Type B pancreatic cell (in vitro differentiated cells): ENCODE data around the gene CDK5RAP2. TPM values are rescaled to one million over a fixed set of nuclear protein-coding genes. Genes with fewer than 3 reads are reported as not detected.

Experiments used
- DNase-seq: peaks from one replicate; pipeline ENCODE4 v3.0.0; 2021; ENCODE audit warnings: mixed read lengths; ENCODE audit not compliant: unreplicated experiment; ENCODE audit errors: extremely low spot score
- H3K27ac Mint-ChIP-seq: 2 replicates; pipeline ENCODE4 v1.8.0; 2021; ENCODE audit warnings: mild to moderate bottlenecking, mixed read lengths
- H3K27me3 Mint-ChIP-seq: 2 replicates; pipeline ENCODE4 v1.8.0; 2021; ENCODE audit warnings: mixed read lengths
- H3K36me3 Mint-ChIP-seq: 2 replicates; pipeline ENCODE4 v1.8.0; 2021; ENCODE audit warnings: mixed read lengths
- H3K4me1 Mint-ChIP-seq: one replicate; pipeline ENCODE4 v1.8.0; 2021; ENCODE audit warnings: mixed read lengths; ENCODE audit not compliant: unreplicated experiment
- H3K4me3 Mint-ChIP-seq: 2 replicates; pipeline ENCODE4 v1.8.0; 2021; ENCODE audit warnings: mild to moderate bottlenecking, mixed read lengths
- H3K9me3 Mint-ChIP-seq: 2 replicates; pipeline ENCODE4 v1.8.0; 2021; ENCODE audit warnings: mixed read lengths
- CTCF ChIP-seq: fragments of 200-600 bp; sonication (generic); conservative IDR thresholded peaks from 2 replicates; pipeline ENCODE4 v1.5.0; 2021; ENCODE audit warnings: antibody characterized with exemption, mild to moderate bottlenecking
- total RNA-seq: library from RNA; stranded (reverse); gene quantifications from 2 replicates; pipeline ENCODE4 v1.2.1, GENCODE V29; 2021; ENCODE audit warnings: low replicate concordance

Gene CDK5RAP2
- total RNA-seq, 1 donor from 2014 or later: 69.2 TPM

- Mint-ChIP-seq H3K36me3 (no peaks in the 10 kb centered on the region), H3K4me1 (peaks cover 5% of the 10 kb centered on the region), H3K27me3 (no peaks in the 10 kb centered on the region), H3K4me3 (no peak overlapping the region), H3K9me3 (no peaks in the 10 kb centered on the region), H3K27ac (no peak overlapping the region)
- TF ChIP-seq CTCF: no peak
- no peak for DNase-seq
Measured at GRCh38 chr9:120625222-120625621, 45.3 kb upstream of the CDK5RAP2 start.

GRCh38 chr9:120622790-120623189 lies 42.8 kb upstream of the CDK5RAP2 start:
- Mint-ChIP-seq H3K27ac (no peak overlapping the region), H3K27me3 (no peaks in the 10 kb centered on the region), H3K4me3 (no peak overlapping the region), H3K9me3 (no peaks in the 10 kb centered on the region), H3K4me1 (peaks cover 9% of the 10 kb centered on the region), H3K36me3 (no peaks in the 10 kb centered on the region)
- DNase-seq: no peak
- no peak for TF ChIP-seq CTCF

- Mint-ChIP-seq H3K4me3 (no peak overlapping the region), H3K36me3 (no peaks in the 10 kb centered on the region), H3K27me3 (no peaks in the 10 kb centered on the region), H3K27ac (no peak overlapping the region), H3K9me3 (no peaks in the 10 kb centered on the region), H3K4me1 (peaks cover 9% of the 10 kb centered on the region)
- no peak for DNase-seq
- TF ChIP-seq CTCF: no peak
Measured at GRCh38 chr9:120621941-120622340, 42.0 kb upstream of the CDK5RAP2 start.

- Mint-ChIP-seq H3K9me3 (no peaks in the 10 kb centered on the region), H3K36me3 (no peaks in the 10 kb centered on the region), H3K27ac (no peak overlapping the region), H3K4me3 (no peak overlapping the region), H3K27me3 (no peaks in the 10 kb centered on the region), H3K4me1 (peaks cover 6% of the 10 kb centered on the region)
- TF ChIP-seq CTCF: peak; percentile 96
- DNase-seq: no peak
Measured at GRCh38 chr9:120619751-120620655, 40.0 kb upstream of the CDK5RAP2 start.

- DNase-seq: no peak
- Mint-ChIP-seq H3K36me3 (no peaks in the 10 kb centered on the region), H3K27me3 (no peaks in the 10 kb centered on the region), H3K27ac (no peak overlapping the region), H3K4me3 (no peak overlapping the region), H3K4me1 (peaks cover 4% of the 10 kb centered on the region), H3K9me3 (no peaks in the 10 kb centered on the region)
- no peak for TF ChIP-seq CTCF
Measured at GRCh38 chr9:120616966-120617935, 37.3 kb upstream of the CDK5RAP2 start.
